AG09309 (cell line): ENCODE results near the gene MYH10.
"Not testable (repeated sequence)": the region's sequence is repeated elsewhere in the genome, so short reads cannot be mapped to it uniquely, and the experiment has no call there.

Experiments
- DNase-seq: peaks from one replicate; pipeline ENCODE4 v3.0.0-alpha.2; 2010; ENCODE audit warnings: low read depth
- H3K4me3 ChIP-seq: 2 replicates; pipeline ENCODE4 v1.5.1; 2011; ENCODE audit warnings: mild to moderate bottlenecking, low read depth, low read length, moderate library complexity; ENCODE audit not compliant: control insufficient read depth
- CTCF ChIP-seq: IDR thresholded peaks from 2 replicates; pipeline ENCODE4 v1.5.1; 2011; ENCODE audit warnings: mild to moderate bottlenecking, low read depth, low read length, inconsistent platforms; ENCODE audit not compliant: insufficient read depth, control insufficient read depth; ENCODE audit errors: missing control alignments

Gene MYH10

GRCh38 chr17:8552577-8553320, 77.8 kb downstream of the MYH10 start:
- peak; percentile 14 for DNase-seq
- no peak for TF ChIP-seq CTCF

GRCh38 chr17:8542599-8543502, 87.7 kb downstream of the MYH10 start:
- DNase-seq: peak; percentile 93
- TF ChIP-seq CTCF: no peak
- H3K4me3 ChIP-seq: no peak overlapping the region

More at GRCh38 chr17:8552577-8553320, 77.8 kb downstream of the MYH10 start:
- H3K4me3 ChIP-seq: no peak overlapping the region

DNA sequence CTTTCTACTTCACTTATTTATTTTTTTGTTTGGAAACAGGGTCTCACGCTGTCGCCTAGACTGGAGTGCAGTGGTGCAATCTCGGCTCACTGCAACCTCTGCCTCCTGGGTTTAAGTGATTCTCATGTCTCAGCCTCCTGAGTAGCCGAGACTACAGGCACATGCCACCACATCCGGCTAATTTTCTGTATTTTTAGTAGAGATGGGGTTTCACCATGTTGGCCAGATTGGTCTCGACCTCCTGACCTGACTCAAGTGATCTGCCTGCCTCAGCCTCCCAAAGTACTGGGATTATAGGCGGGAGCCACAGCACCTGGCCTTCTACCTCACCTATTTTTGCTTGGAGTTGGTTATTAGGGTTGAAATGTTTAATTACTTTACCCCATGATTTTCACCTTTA, 90.5 kb downstream of the MYH10 start:
- not testable (repeated sequence) for DNase-seq, H3K4me3 ChIP-seq

DNA sequence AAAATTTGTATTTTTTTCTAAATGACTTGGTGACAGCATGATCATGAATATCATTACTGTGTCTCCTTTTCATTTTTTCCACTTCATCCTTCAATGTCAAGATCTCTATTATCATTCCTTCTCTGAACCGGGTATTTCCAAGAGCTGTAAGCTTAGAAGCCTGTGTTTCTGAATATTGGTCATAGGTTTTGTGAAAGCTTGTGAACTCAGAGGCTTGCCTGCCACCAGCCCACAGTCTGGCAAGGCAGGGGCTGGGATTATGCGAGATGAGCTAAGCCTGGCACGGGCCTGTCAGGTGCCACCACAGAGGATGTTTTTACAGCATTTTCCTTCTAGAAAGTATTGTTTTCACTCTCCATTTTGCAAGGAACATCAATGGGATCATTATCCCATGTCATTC, 92.8 kb downstream of the MYH10 start:
- TF ChIP-seq CTCF: no peak
- H3K4me3 ChIP-seq: no peak overlapping the region
- DNase-seq: no peak

- DNase-seq: no peak
- no peak overlapping the region for H3K4me3 ChIP-seq
- no peak for TF ChIP-seq CTCF
Observed at GRCh38 chr17:8534498-8535188, 95.9 kb downstream of the MYH10 start.

GRCh38 chr17:8532021-8532420, 98.5 kb downstream of the MYH10 start:
- DNase-seq: no peak
- H3K4me3 ChIP-seq: no peak overlapping the region
- no peak for TF ChIP-seq CTCF
